IMR-90 (cell line): Measurements from ENCODE around the gene PAFAH1B2. TPM values are rescaled to one million over a fixed set of nuclear protein-coding genes. Genes with fewer than 3 reads are reported as not detected.

Source experiments
- ATAC-seq: fragments of 200-7000 bp; cut with Tn5 transposase; 2 replicates; pipeline ENCODE4 v1.9.1; 2020; ENCODE audit warnings: low read depth, mild to moderate bottlenecking, moderate library complexity
- BruUV-seq: library from RNA; stranded (reverse); fragments of 400-500 nt; replicated peaks from 2 replicates; lab custom pipeline; 2021; lab: Mats Ljungman, UMichigan
- CTCF ChIA-PET: fragments of 300-600 bp; formaldehyde crosslinking; extraction: SDS; loops from one replicate; lab custom pipeline; 2021; ENCODE audit warnings: antibody characterized with exemption; lab: Yijun Ruan, JAX
- POLR2A ChIA-PET: fragments of 300-600 bp; sonication (Branson Sonifier 250); formaldehyde crosslinking; loops from one replicate; lab custom pipeline; 2022; ENCODE audit warnings: antibody characterized with exemption; ENCODE audit not compliant: unreplicated experiment; lab: Charles Lee
- DNase-seq: peaks from one replicate; pipeline ENCODE4 v3.0.0; 2013
- H2AFZ ChIP-seq: replicated peaks from 2 replicates; pipeline ENCODE3; 2013; ENCODE audit warnings: low read length, mild to moderate bottlenecking; ENCODE audit not compliant: poor library complexity
- H2AK5ac ChIP-seq: 2 replicates; pipeline ENCODE4 v1.6.1; 2013; ENCODE audit warnings: low read depth, low read length, inconsistent platforms
- H2AK9ac ChIP-seq: replicated peaks from 2 replicates; pipeline ENCODE3; 2013; ENCODE audit warnings: mild to moderate bottlenecking, low read depth, low read length, moderate library complexity; ENCODE audit not compliant: poor library complexity
- H2BK120ac ChIP-seq: 2 replicates; pipeline ENCODE4 v1.6.1; 2013; ENCODE audit warnings: low read depth, low read length, inconsistent platforms
- H2BK15ac ChIP-seq: 3 replicates; pipeline ENCODE4 v1.6.1; 2013; ENCODE audit warnings: low read depth, low read length, inconsistent platforms
- H2BK20ac ChIP-seq: 2 replicates; pipeline ENCODE4 v1.6.1; 2013; ENCODE audit warnings: low read depth, mild to moderate bottlenecking, inconsistent platforms, low read length, moderate library complexity
- H2BK5ac ChIP-seq: 2 replicates; pipeline ENCODE4 v1.6.1; 2013; ENCODE audit warnings: mild to moderate bottlenecking, low read depth, low read length, inconsistent platforms; ENCODE audit not compliant: poor library complexity, severe bottlenecking
- H3K14ac ChIP-seq: replicated peaks from 2 replicates; pipeline ENCODE4 v1.6.1; 2013; ENCODE audit warnings: low read depth, low read length, inconsistent platforms
- H3K18ac ChIP-seq: 2 replicates; pipeline ENCODE4 v1.6.1; 2013; ENCODE audit warnings: low read depth, low read length, control low read depth
- H3K23ac ChIP-seq: 2 replicates; pipeline ENCODE4 v1.6.1; 2013; ENCODE audit warnings: low read depth, low read length, inconsistent platforms
- H3K27ac ChIP-seq: 2 replicates; pipeline ENCODE4 v1.5.1; 2013; ENCODE audit warnings: mild to moderate bottlenecking, control low read depth, low read length; ENCODE audit not compliant: insufficient read depth
- H3K27me3 ChIP-seq: 2 replicates; pipeline ENCODE4 v1.6.1; 2013; ENCODE audit warnings: low read length; ENCODE audit not compliant: control insufficient read depth, insufficient read depth
- H3K36me3 ChIP-seq: 2 replicates; pipeline ENCODE4 v1.6.1; 2013; ENCODE audit warnings: low read length, mixed read lengths; ENCODE audit not compliant: control insufficient read depth, insufficient read depth
- H3K4ac ChIP-seq: 2 replicates; pipeline ENCODE4 v1.6.1; 2013; ENCODE audit warnings: low read depth, low read length, inconsistent platforms
- H3K4me1 ChIP-seq: 2 replicates; pipeline ENCODE4 v1.6.1; 2013; ENCODE audit warnings: low read length, mixed read lengths; ENCODE audit not compliant: control insufficient read depth, insufficient read depth
- H3K4me2 ChIP-seq: 2 replicates; pipeline ENCODE4 v1.6.1; 2013; ENCODE audit warnings: low read depth, mild to moderate bottlenecking, control low read depth, low read length, moderate library complexity
- H3K4me3 ChIP-seq: 2 replicates; pipeline ENCODE4 v1.5.1; 2013; ENCODE audit warnings: low read depth, mild to moderate bottlenecking, control low read depth, low read length, moderate library complexity; ENCODE audit not compliant: insufficient read depth
- H3K56ac ChIP-seq: 2 replicates; pipeline ENCODE4 v1.6.1; 2013; ENCODE audit warnings: low read length, inconsistent platforms; ENCODE audit not compliant: insufficient read depth; ENCODE audit errors: extremely low read depth
- H3K79me1 ChIP-seq, 2 experiments: 2 replicates each; pipeline ENCODE4 v1.6.1; 2013; ENCODE audit warnings: low read length in 2 of 2, inconsistent platforms in 1 of 2, low read depth in 1 of 2
- H3K9ac ChIP-seq: 2 replicates; pipeline ENCODE4 v1.6.1; 2013; ENCODE audit warnings: low read depth, low read length, control low read depth
- H3K9me1 ChIP-seq: 2 replicates; pipeline ENCODE4 v1.6.1; 2013; ENCODE audit warnings: low read length, inconsistent platforms; ENCODE audit not compliant: insufficient read depth
- H3K9me3 ChIP-seq: 2 replicates; pipeline ENCODE4 v1.6.1; 2013; ENCODE audit warnings: low read length; ENCODE audit not compliant: control insufficient read depth, insufficient read depth
- H4K20me1 ChIP-seq: 2 replicates; pipeline ENCODE4 v1.6.1; 2013; ENCODE audit warnings: low read length, inconsistent platforms; ENCODE audit not compliant: insufficient read depth
- H4K5ac ChIP-seq: 2 replicates; pipeline ENCODE4 v1.6.1; 2013; ENCODE audit warnings: mild to moderate bottlenecking, low read depth, low read length, control low read depth
- H4K8ac ChIP-seq, 2 experiments: 2 replicates each; pipeline ENCODE4 v1.6.1; 2013; ENCODE audit warnings: low read depth in 2 of 2, low read length in 2 of 2, control low read depth in 1 of 2, inconsistent platforms in 1 of 2
- H4K91ac ChIP-seq: 2 replicates; pipeline ENCODE4 v1.6.1; 2013; ENCODE audit warnings: low read depth, low read length, inconsistent platforms; ENCODE audit not compliant: insufficient read depth
- BHLHE40 ChIP-seq: fragments of 150-350 bp; IDR thresholded peaks from 2 replicates; pipeline ENCODE4 v1.6.1; 2016; ENCODE audit warnings: mild to moderate bottlenecking, low read depth, low read length
- CEBPB ChIP-seq: IDR thresholded peaks from 2 replicates; pipeline ENCODE4 v1.6.1; 2012; ENCODE audit warnings: low read depth, low read length, improper control_type of control experiment
- CTCF ChIP-seq: conservative IDR thresholded peaks from 2 replicates; pipeline ENCODE4 v1.5.1; 2012; ENCODE audit warnings: mild to moderate bottlenecking, low read depth, low read length, improper control_type of control experiment
- FOS ChIP-seq: fragments of 150-350 bp; IDR thresholded peaks from 2 replicates; pipeline ENCODE4 v1.6.1; 2016; ENCODE audit warnings: low read depth, low read length
- MAZ ChIP-seq: IDR thresholded peaks from 2 replicates; pipeline ENCODE4 v1.6.1; 2012; ENCODE audit warnings: low read depth, mild to moderate bottlenecking, low read length, improper control_type of control experiment, moderate library complexity, borderline replicate concordance
- MXI1 ChIP-seq: IDR thresholded peaks from 2 replicates; pipeline ENCODE4 v1.6.1; 2012; ENCODE audit warnings: low read depth, mild to moderate bottlenecking, low read length, moderate library complexity, borderline replicate concordance
- POLR2A ChIP-seq: IDR thresholded peaks from 2 replicates; pipeline ENCODE4 v1.6.1; 2012; ENCODE audit warnings: mild to moderate bottlenecking, low read depth, low read length
- RAD21 ChIP-seq: IDR thresholded peaks from 2 replicates; pipeline ENCODE4 v1.6.1; 2012; ENCODE audit warnings: low read length, improper control_type of control experiment
- SMC3 ChIP-seq: fragments of 150-350 bp; IDR thresholded peaks from 2 replicates; pipeline ENCODE4 v1.6.1; 2016; ENCODE audit warnings: low read depth, mild to moderate bottlenecking, antibody characterized with exemption, low read length, moderate library complexity
- WGBS, 2 experiments: methylation state at CpG; one replicate each; pipeline versions ENCODE4 v1.1.5 to v1.1.7; 2013; ENCODE audit warnings: missing lambda C conversion rate in 2 of 2; ENCODE audit not compliant: insufficient read length in 1 of 2; ENCODE audit errors: extremely low coverage in 2 of 2; 5-methylcytosine and 5-hydroxymethylcytosine counted together
- dilution Hi-C: fragments of 300-500 bp; cut with HindIII; formaldehyde crosslinking; loops from one replicate; pipeline ENCODE4 v1.14.3; 2018; ENCODE audit warnings: low sequenced_read_pairs; ENCODE audit not compliant: unreplicated experiment
- in situ Hi-C: fragments of 300-500 bp; cut with MboI; formaldehyde crosslinking; loops from 3 replicates; pipeline ENCODE4 v1.14.3; 2019; ENCODE audit warnings: low sequenced_read_pairs, inconsistent platforms, mixed read lengths
- intact Hi-C: fragments of 100-400 bp; cut with micrococcal nuclease; formaldehyde crosslinking; loops from 2 replicates; pipeline ENCODE4 v1.10.0; 2022
- polyA plus RNA-seq, 3 experiments: library from polyadenylated mRNA; depleted of rRNA; stranded (reverse); fragments of >200 nt; gene quantifications; 2 replicates each; pipeline ENCODE4 v1.2.3, GENCODE V29; 2012; ENCODE audit warnings: low replicate concordance in 1 of 3
- total RNA-seq: library from RNA; depleted of rRNA; stranded (reverse); fragments of >200 nt; gene quantifications from 2 replicates; pipeline ENCODE4 v1.2.3, GENCODE V29; 2012
- TF ChIP-seq, protein P1 (sequence below): fragments of 150-350 bp; IDR thresholded peaks from 2 replicates; pipeline ENCODE4 v1.6.1; 2016; ENCODE audit warnings: low read depth, mild to moderate bottlenecking, low read length, moderate library complexity, borderline replicate concordance

PAFAH1B2 gene
- total and polyA plus RNA-seq, 2 of the 4 experiments (the other 2 are of a cell fraction), result 29.8 to 280 TPM

GRCh38 chr11:117127171-117127901, 16.8 kb upstream of the PAFAH1B2 start:
- H2AFZ ChIP-seq, result no peak overlapping the region
- H4K91ac ChIP-seq, result no peak overlapping the region
- no peak overlapping the region for H2BK15ac ChIP-seq
- no peak for TF ChIP-seq SMC3
- no peak for TF ChIP-seq POLR2A
- TF ChIP-seq CTCF, result no peak
- TF ChIP-seq CEBPB, result no peak
- no peak for TF ChIP-seq MAZ
- TF ChIP-seq, protein P1, sequence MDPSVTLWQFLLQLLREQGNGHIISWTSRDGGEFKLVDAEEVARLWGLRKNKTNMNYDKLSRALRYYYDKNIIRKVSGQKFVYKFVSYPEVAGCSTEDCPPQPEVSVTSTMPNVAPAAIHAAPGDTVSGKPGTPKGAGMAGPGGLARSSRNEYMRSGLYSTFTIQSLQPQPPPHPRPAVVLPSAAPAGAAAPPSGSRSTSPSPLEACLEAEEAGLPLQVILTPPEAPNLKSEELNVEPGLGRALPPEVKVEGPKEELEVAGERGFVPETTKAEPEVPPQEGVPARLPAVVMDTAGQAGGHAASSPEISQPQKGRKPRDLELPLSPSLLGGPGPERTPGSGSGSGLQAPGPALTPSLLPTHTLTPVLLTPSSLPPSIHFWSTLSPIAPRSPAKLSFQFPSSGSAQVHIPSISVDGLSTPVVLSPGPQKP, result no peak
- no peak for TF ChIP-seq FOS
- no peak for TF ChIP-seq MXI1
- TF ChIP-seq BHLHE40, result no peak
- TF ChIP-seq RAD21, result no peak
- no peak overlapping the region for H3K14ac ChIP-seq
- no peaks in the 10 kb centered on the region for H3K36me3 ChIP-seq
- no peak overlapping the region for H3K4me2 ChIP-seq
- dilution Hi-C loops, result no loop called here
- BruUV-seq, result no TSS peak
- no peak overlapping the region for H2BK20ac ChIP-seq
- H3K79me1 ChIP-seq, result no peaks in the 10 kb centered on the region
- CTCF ChIA-PET, result no interaction called here
- H4K8ac ChIP-seq, result no peak overlapping the region
- 0% methylated on average over 1 of the region's 6 CpGs; no CpG with 5 or more reads in 1 of the 2 experiments for WGBS, 2 experiments
- H3K56ac ChIP-seq, result no peak overlapping the region
- H4K20me1 ChIP-seq, result no peaks in the 10 kb centered on the region
- no peak overlapping the region for H3K23ac ChIP-seq
- peaks cover 24% of the 10 kb centered on the region for H3K27me3 ChIP-seq
- H3K27ac ChIP-seq, result no peak overlapping the region
- peaks cover 2% of the 10 kb centered on the region; the same call in 1 of the 2 replicates for H3K4me1 ChIP-seq
- no peak overlapping the region for H3K4ac ChIP-seq
- POLR2A ChIA-PET, result interaction anchor here (0.5 kb wide), 1 partner anchor 17 kb away, joined by 5 read pairs; no protein-coding TSS in a partner anchor
- no peak overlapping the region for H2AK5ac ChIP-seq
- in situ Hi-C loops, result no loop called here
- intact Hi-C loops, result no loop called here
- no peak for DNase-seq
- no peak for ATAC-seq
- H4K5ac ChIP-seq, result no peak overlapping the region
- no peak overlapping the region for H3K9ac ChIP-seq
- H2BK5ac ChIP-seq, result no peak overlapping the region
- no peak overlapping the region for H3K18ac ChIP-seq
- H3K4me3 ChIP-seq, result no peak overlapping the region
- no peak overlapping the region for H2BK120ac ChIP-seq
- no peaks in the 10 kb centered on the region for H3K9me3 ChIP-seq
- no peak overlapping the region for H2AK9ac ChIP-seq
- no peaks in the 10 kb centered on the region for H3K9me1 ChIP-seq
